ENCODE results near the gene DET1.

DET1 gene

DNA sequence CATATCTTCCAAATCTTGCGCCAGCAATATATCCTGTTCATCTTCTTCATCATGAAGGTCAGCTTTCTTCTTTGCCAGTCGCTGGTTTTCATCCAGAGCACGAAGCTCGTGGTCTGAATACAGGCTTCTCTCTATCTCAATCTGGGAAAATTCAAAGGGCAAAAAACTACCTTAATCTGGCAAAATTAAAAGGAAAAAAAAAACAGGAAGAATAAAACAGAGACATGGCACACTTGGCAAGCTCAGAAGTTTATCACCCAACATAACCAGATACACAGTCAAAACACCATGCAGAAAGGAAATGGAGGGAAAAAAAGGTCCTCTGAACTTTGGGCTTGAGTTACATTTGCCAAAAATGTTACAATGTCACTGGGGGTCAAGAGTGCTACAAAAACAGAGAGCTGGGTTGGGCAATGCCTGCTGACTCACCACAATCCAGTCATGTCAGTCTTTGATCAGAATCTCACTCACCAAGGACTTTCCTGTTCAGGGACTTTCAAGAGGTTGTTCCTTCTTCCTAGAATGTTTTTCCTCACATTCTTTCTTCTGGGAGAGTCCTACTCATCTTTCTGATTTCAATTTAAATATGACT, 80.8 kb downstream of the DET1 start:
- no peak for DNase-seq (ENCODE audit: low spot score)

DNA sequence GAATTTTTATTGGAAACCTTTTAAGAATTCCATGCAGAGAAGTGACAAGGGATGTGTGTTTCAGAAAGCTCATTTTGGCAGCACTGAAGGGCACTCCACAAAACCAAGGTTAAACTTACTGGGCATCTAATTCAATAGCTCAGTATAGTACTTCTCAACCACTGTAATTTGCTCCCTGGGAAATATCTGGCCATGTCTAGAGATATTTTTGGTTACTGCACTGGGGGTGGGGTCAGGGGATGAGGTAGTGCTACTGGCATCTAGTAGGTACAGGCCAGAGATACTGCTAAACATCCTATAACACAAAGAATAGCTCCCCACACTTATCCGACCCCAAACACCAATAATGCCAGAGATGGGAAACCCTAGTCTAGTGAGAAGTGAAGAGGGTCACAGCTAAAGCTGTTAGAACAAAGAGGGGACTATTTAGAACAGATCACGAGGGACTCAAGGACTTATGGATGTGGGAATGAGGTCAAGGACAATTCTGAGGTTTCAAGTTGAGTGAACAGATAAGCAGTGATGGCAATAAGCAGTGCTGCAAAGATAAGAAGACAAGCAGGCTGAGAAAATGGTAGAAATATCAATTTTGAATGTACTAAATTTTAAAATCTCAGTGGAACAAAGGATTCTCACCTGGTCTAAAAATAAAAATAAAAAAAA, 82.5 kb downstream of the DET1 start:
- no peak for DNase-seq (ENCODE audit: low spot score)
